ENCODE data around the gene PP2D1.
"Not testable (repeated sequence)": the region's sequence is repeated elsewhere in the genome, so short reads cannot be mapped to it uniquely, and the experiment has no call there.

PP2D1 gene

DNA sequence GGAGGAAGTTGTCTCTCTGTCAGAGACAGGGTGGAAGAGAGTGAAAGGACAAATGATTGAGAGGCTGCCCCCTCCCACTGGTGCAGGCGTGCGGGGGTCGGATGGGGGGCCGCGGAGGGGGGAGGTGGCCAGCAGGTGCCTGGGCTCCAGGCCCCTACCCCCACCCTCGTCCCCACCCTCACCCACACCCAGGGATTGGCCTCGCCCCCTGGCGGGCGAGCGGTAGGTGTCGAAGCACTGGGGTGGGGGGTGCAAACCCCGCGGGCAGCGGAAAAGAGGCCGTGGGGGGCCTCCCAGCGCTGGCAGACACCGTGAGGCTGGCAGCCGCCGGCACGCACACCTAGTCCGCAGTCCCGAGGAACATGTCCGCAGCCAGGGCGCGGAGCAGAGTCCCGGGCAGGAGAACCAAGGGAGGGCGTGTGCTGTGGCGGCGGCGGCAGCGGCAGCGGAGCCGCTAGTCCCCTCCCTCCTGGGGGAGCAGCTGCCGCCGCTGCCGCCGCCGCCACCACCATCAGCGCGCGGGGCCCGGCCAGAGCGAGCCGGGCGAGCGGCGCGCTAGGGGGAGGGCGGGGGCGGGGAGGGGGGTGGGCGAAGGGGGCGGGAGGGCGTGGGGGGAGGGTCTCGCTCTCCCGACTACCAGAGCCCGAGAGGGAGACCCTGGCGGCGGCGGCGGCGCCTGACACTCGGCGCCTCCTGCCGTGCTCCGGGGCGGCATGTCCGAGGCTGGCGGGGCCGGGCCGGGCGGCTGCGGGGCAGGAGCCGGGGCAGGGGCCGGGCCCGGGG is 27.9 kb upstream of the PP2D1 start, which contains the start of gene KAT2B:
KAT2B (plus strand) TSS at position 682 of the 783 bp plus-strand sequence; CDS start at position 714, 32 bp downstream.
- 0 out of 2 replicates have a peak, but pooled peaks cover 7% of the 10 kb centered on the region for H3K4me1 ChIP-seq (ENCODE audit: control insufficient read depth, insufficient read depth, low read length)
- H3K9ac ChIP-seq (ENCODE audit: low read length) = peak within 1 kb of the TSS; percentile 61
- peak within 1 kb of the TSS; percentile 89 for H3K4me3 ChIP-seq (ENCODE audit: low read depth, low read length)
- H3K36me3 ChIP-seq (ENCODE audit: control insufficient read depth, insufficient read depth, low read length) = no peaks in the 10 kb centered on the region
- H3K27ac ChIP-seq (ENCODE audit: low read depth, low read length) = no peak within 1 kb of the TSS; the same call in 1 of the 2 replicates
- no peaks in the 10 kb centered on the region for H3K9me3 ChIP-seq (ENCODE audit: control insufficient read depth, insufficient read depth, low read depth, low read length)
- H3K27me3 ChIP-seq (ENCODE audit: control insufficient read depth, insufficient read depth, low read length) = peaks cover 22% of the 10 kb centered on the region

DNA sequence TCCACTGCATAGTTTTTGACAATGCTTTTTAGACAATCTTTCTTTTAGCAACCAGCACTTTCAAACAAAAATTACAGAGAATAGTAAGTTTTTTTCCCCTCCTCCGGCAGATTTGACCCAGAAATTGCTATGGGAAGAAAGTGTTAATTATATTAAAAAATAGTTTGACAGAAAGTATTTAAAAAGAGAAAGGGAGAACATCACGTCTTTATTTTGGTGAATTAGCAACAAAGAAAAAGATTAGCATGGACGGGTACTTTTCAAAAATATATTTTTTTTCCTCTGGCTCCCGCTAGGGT is 27.4 kb upstream of the PP2D1 start:
- 0 out of 2 replicates have a peak, but pooled peaks cover 7% of the 10 kb centered on the region for H3K4me1 ChIP-seq (ENCODE audit: control insufficient read depth, insufficient read depth, low read length)
- H3K4me3 ChIP-seq (ENCODE audit: low read depth, low read length) = peak overlapping the region; percentile 88
- peaks cover 22% of the 10 kb centered on the region for H3K27me3 ChIP-seq (ENCODE audit: control insufficient read depth, insufficient read depth, low read length)
- H3K36me3 ChIP-seq (ENCODE audit: control insufficient read depth, insufficient read depth, low read length) = no peaks in the 10 kb centered on the region
- H3K9ac ChIP-seq (ENCODE audit: low read length) = no peak overlapping the region
- no peak overlapping the region for H3K27ac ChIP-seq (ENCODE audit: low read depth, low read length)
- H3K9me3 ChIP-seq (ENCODE audit: control insufficient read depth, insufficient read depth, low read depth, low read length) = no peaks in the 10 kb centered on the region

DNA sequence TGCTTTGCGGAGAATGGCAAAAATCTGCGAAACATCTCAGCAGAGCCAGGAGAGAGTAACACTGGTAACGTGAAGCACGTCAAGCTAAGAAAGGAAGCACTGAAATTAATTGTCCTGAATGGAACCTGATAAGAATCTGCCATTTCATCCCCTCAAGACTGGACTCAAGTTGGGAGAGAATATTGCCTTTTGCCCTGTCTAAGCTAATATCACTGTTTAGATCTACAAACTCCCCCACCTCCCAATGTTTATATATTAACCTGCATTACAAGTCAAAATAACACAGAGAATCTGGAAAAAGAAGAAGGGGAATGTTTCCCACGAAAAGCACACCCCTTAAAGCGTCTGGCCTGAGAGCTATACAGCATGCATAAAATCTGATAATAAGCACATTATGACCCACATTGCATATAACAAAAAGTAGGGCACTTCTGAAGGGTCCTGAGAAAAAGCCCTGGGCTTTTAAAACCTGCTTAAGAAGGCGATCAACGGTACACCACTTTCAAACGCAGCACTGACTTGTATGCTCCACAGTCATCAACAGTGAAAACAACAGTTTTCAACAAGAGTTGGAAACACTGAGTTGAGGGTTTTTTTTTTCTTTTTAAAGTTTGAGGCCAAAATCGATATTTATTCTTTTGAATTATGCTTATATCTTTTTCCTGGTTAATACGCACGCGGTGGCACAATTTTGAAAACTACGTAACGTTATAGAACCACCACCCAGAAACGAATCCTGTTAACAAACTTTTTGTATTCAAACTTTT is 26.8 kb upstream of the PP2D1 start:
- Histone ChIP-seq H3K4me1 (ENCODE audit: control insufficient read depth, insufficient read depth, low read length) (0 out of 2 replicates have a peak, but pooled peaks cover 7% of the 10 kb centered on the region), H3K9me3 (ENCODE audit: control insufficient read depth, insufficient read depth, low read depth, low read length) (no peaks in the 10 kb centered on the region), H3K9ac (ENCODE audit: low read length) (no peak overlapping the region), H3K4me3 (ENCODE audit: low read depth, low read length) (peak overlapping the region; percentile 88), H3K36me3 (ENCODE audit: control insufficient read depth, insufficient read depth, low read length) (no peaks in the 10 kb centered on the region), H3K27me3 (ENCODE audit: control insufficient read depth, insufficient read depth, low read length) (peaks cover 22% of the 10 kb centered on the region), H3K27ac (ENCODE audit: low read depth, low read length) (no peak overlapping the region)

DNA sequence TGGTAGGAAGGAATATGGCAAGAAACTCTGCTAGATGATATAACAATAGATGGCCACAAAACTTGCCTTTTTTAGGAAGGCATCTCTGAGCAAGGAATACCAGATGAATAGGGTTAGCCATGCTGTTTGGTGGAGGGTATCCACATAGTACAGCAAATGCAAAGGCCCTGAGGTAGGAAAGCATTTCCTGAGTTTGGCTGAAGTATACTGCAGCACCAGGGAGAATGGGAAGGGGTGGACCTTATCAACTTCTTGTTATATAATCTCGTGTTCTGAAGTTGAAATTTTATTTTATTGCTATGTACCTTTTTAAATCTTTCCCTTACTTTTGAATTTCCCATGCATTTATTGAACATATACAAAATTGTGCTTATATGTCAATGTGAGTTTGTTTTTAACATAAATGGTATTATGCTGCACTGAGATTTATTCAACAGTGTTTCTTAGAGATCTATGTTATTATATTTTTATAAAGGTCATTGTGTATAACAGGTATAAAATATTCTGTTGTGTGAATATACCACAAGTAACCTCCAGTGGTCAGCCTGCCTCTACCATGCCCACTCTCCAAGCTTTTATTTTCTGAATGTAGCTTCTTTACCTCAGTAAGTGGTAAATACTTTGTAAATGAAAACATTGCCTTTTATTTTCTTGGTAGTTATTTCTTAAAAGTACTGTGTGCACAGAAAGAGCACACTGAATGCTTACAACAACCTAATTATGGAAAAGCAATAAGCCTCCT is 25.4 kb upstream of the PP2D1 start:
- H3K36me3 ChIP-seq (ENCODE audit: control insufficient read depth, insufficient read depth, low read length) = no peaks in the 10 kb centered on the region
- H3K9ac ChIP-seq (ENCODE audit: low read length) = no peak overlapping the region
- 0 out of 2 replicates have a peak, but pooled peaks cover 7% of the 10 kb centered on the region for H3K4me1 ChIP-seq (ENCODE audit: control insufficient read depth, insufficient read depth, low read length)
- no peak overlapping the region for H3K27ac ChIP-seq (ENCODE audit: low read depth, low read length)
- no peak overlapping the region for H3K4me3 ChIP-seq (ENCODE audit: low read depth, low read length)
- peaks cover 22% of the 10 kb centered on the region for H3K27me3 ChIP-seq (ENCODE audit: control insufficient read depth, insufficient read depth, low read length)
- H3K9me3 ChIP-seq (ENCODE audit: control insufficient read depth, insufficient read depth, low read depth, low read length) = no peaks in the 10 kb centered on the region

DNA sequence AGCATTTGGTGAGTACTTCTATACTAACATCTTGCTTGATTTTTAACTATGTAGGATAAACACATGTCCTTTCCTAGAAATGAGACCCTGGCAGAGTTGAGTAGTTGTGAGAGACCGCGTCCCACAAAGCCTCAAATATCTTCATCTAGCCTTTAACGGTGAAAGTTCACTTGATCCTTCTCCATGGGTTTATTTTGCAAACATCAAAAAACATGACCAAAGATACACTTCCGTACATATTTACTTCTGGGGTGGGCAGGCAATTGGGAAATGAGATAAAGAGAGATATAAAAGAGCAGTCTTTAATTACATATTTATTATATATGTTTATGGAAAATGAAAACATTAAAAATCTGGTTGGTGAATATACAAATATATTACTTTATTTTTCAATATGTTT is 23.0 kb upstream of the PP2D1 start:
- Histone ChIP-seq H3K27ac (ENCODE audit: low read depth, low read length) (no peak overlapping the region), H3K4me3 (ENCODE audit: low read depth, low read length) (no peak overlapping the region), H3K9ac (ENCODE audit: low read length) (no peak overlapping the region), H3K9me3 (ENCODE audit: control insufficient read depth, insufficient read depth, low read depth, low read length) (no peaks in the 10 kb centered on the region), H3K27me3 (ENCODE audit: control insufficient read depth, insufficient read depth, low read length) (peaks cover 16% of the 10 kb centered on the region), H3K4me1 (ENCODE audit: control insufficient read depth, insufficient read depth, low read length) (0 out of 2 replicates have a peak, but pooled peaks cover 3% of the 10 kb centered on the region), H3K36me3 (ENCODE audit: control insufficient read depth, insufficient read depth, low read length) (no peaks in the 10 kb centered on the region)

DNA sequence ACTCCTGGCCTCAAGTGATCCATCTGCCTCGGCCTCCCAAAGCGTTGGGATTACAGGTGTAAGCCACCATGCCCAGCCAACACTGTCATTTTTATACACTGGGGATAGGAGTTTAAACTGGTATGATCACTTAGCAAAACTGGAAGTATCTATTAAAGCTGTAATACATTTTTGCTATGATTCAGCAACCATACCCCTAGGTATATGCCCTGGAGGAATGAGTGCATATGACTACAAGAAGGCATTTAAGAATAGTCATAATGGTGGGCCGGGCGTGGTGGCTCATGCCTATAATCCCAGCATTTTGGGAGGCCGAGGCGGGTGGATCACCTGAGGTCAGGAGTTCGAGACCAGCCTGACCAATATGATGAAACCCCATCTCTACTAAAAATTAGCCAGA is 19.9 kb upstream of the PP2D1 start:
- H3K9ac ChIP-seq (ENCODE audit: low read length); H3K36me3 ChIP-seq (ENCODE audit: control insufficient read depth, insufficient read depth, low read length); H3K4me1 ChIP-seq (ENCODE audit: control insufficient read depth, insufficient read depth, low read length); H3K4me3 ChIP-seq (ENCODE audit: low read depth, low read length); H3K27ac ChIP-seq (ENCODE audit: low read depth, low read length); H3K27me3 ChIP-seq (ENCODE audit: control insufficient read depth, insufficient read depth, low read length); H3K9me3 ChIP-seq (ENCODE audit: control insufficient read depth, insufficient read depth, low read depth, low read length): not testable (repeated sequence)

DNA sequence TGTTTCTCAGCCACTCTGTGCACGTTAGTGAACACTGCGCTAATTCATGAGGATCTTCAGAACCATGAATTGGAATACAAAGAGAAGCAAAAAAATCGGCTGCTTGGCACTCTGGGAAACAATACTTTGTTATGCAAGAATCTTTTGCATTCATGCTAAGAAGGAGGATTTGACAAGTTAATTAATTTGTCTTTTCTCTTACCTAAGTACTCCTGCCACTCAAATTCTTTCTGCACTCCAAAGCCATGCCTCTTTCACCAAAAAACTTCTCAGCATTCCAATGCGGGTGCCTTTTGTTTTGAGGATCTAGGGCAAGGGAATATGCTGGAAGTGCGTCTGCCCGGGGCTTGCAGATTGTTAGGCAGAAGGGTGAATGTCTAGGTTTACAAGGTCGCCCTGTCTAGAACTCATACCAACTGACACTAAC is 16.9 kb upstream of the PP2D1 start:
- Histone ChIP-seq H3K4me3 (ENCODE audit: low read depth, low read length) (no peak overlapping the region), H3K9me3 (ENCODE audit: control insufficient read depth, insufficient read depth, low read depth, low read length) (no peaks in the 10 kb centered on the region), H3K36me3 (ENCODE audit: control insufficient read depth, insufficient read depth, low read length) (no peaks in the 10 kb centered on the region), H3K27me3 (ENCODE audit: control insufficient read depth, insufficient read depth, low read length) (no peaks in the 10 kb centered on the region), H3K27ac (ENCODE audit: low read depth, low read length) (no peak overlapping the region), H3K9ac (ENCODE audit: low read length) (no peak overlapping the region), H3K4me1 (ENCODE audit: control insufficient read depth, insufficient read depth, low read length) (0 out of 2 replicates have a peak, but pooled peaks cover 5% of the 10 kb centered on the region)

DNA sequence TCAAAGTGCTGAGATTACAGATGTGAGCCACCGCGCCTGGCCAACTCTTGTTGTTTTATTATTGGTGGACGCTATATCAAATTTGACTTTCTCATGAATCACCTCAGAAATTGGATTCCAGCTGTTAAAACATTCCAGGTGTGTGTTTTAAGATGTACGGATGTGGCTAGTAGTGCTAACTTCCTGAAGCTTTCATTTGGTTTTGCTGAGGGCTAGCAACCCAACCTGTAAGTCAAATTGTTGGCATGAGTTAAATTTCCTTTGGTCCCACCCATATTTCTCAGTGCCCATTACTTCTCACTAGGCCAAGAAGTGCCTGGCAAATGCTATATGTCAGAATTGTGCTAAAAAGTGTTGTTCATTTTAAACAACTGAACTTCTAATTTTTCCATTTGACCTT is 15.1 kb upstream of the PP2D1 start:
- H3K9ac ChIP-seq (ENCODE audit: low read length) = no peak overlapping the region
- no peak overlapping the region for H3K27ac ChIP-seq (ENCODE audit: low read depth, low read length)
- no peaks in the 10 kb centered on the region for H3K27me3 ChIP-seq (ENCODE audit: control insufficient read depth, insufficient read depth, low read length)
- no peaks in the 10 kb centered on the region for H3K36me3 ChIP-seq (ENCODE audit: control insufficient read depth, insufficient read depth, low read length)
- 0 out of 2 replicates have a peak, but pooled peaks cover 5% of the 10 kb centered on the region for H3K4me1 ChIP-seq (ENCODE audit: control insufficient read depth, insufficient read depth, low read length)
- no peak overlapping the region for H3K4me3 ChIP-seq (ENCODE audit: low read depth, low read length)
- H3K9me3 ChIP-seq (ENCODE audit: control insufficient read depth, insufficient read depth, low read depth, low read length) = no peaks in the 10 kb centered on the region

DNA sequence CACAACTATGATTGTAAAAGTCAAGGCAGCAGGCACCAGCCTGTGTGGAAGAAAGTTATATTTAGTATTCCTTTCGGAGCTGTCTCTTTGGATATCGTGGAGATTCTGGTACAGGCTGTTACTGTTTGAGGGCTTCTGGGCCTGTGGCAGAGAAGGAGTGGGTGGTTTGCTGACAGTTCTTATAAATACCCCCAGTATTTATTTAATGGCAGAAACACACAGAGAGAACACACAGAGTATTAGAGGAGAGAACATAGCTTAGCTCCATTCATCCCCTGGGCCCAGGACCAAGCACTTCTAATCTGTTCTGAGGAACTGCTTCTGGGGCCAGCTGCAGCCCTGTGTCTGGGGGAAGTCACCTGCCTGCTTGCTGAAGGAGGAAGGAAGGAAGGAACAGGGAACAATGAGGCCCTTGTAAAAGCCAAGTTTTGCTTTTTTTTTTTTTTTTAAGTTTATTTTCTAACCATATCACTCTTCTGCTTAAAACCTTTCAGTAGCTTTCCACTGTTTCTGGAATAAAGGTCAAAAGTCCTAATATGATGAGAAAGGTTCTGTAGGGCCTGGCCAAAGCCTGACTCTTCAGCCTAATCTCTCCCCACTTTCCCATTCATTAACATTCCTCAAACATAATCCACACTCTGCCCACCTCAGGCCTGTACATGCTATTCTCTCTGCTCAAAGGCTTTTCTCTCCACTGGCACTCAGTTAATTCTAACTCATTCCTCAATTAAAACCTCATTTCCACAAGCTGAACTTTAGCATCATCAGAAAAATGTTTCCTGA is 11.8 kb upstream of the PP2D1 start:
- no peak overlapping the region for H3K27ac ChIP-seq (ENCODE audit: low read depth, low read length)
- no peaks in the 10 kb centered on the region for H3K36me3 ChIP-seq (ENCODE audit: control insufficient read depth, insufficient read depth, low read length)
- no peak overlapping the region for H3K4me3 ChIP-seq (ENCODE audit: low read depth, low read length)
- H3K9me3 ChIP-seq (ENCODE audit: control insufficient read depth, insufficient read depth, low read depth, low read length) = no peaks in the 10 kb centered on the region
- H3K9ac ChIP-seq (ENCODE audit: low read length) = no peak overlapping the region
- no peaks in the 10 kb centered on the region for H3K27me3 ChIP-seq (ENCODE audit: control insufficient read depth, insufficient read depth, low read length)
- H3K4me1 ChIP-seq (ENCODE audit: control insufficient read depth, insufficient read depth, low read length) = 0 out of 2 replicates have a peak, but pooled peaks cover under 1% of the 10 kb centered on the region

DNA sequence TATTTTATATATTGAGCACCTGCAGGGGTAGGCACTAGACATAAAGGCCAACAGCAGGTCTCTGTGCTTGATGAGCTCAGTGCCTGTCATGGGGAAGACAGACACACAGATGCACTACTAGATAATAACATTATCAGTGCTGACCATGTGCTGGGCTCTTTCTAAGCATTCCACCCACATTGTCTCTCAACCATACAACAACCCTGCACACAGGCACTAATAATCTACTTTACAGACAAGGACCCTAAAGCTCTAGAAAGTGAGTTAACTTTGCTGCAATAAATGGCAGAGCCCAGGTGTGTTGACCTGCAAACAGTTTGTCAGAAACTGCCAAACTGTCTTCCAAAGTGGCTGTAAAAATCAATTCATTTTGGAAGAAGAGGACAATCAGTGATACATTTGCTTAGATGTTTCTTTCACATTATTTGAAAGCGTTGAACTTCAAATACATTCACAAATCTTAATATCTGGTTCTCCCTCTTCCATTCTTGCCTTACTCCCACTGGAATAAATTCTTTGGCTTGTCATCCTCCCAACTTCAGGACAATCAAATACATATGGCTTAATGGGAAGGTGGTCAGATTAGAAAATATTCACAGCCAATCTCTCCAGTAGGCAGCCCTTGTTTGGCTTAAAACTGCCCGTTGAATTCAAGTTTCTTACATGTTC is 11.0 kb upstream of the PP2D1 start:
- Histone ChIP-seq H3K27ac (ENCODE audit: low read depth, low read length) (no peak overlapping the region), H3K36me3 (ENCODE audit: control insufficient read depth, insufficient read depth, low read length) (no peaks in the 10 kb centered on the region), H3K27me3 (ENCODE audit: control insufficient read depth, insufficient read depth, low read length) (no peaks in the 10 kb centered on the region), H3K4me1 (ENCODE audit: control insufficient read depth, insufficient read depth, low read length) (no peaks in the 10 kb centered on the region), H3K4me3 (ENCODE audit: low read depth, low read length) (no peak overlapping the region), H3K9ac (ENCODE audit: low read length) (no peak overlapping the region), H3K9me3 (ENCODE audit: control insufficient read depth, insufficient read depth, low read depth, low read length) (no peaks in the 10 kb centered on the region)

Measured in HUES6 (cell line).